HEK293T (cell line): Measurements from ENCODE around the gene PHC2.
A peak's percentile ranks its signal among the peaks of the same experiment; 100 is the strongest.

Experiments
- CTCF ChIA-PET: fragments of 350-600 bp; formaldehyde crosslinking; extraction: SDS; loops from one replicate; lab custom pipeline; 2021; ENCODE audit warnings: antibody characterized with exemption, inconsistent platforms; lab: Yijun Ruan, JAX
- POLR2A ChIA-PET: fragments of 350-600 bp; formaldehyde crosslinking; extraction: SDS; loops from one replicate; lab custom pipeline; 2020; ENCODE audit warnings: antibody characterized with exemption, inconsistent platforms; lab: Yijun Ruan, JAX
- DNase-seq: peaks from one replicate; pipeline ENCODE4 v3.0.0; 2012; ENCODE audit warnings: mixed read lengths; ENCODE audit errors: extremely low spot score
- ARNT ChIP-seq: fragments of 450-650 bp; IDR thresholded peaks from 2 replicates; pipeline ENCODE4 v1.6.1; 2017; ENCODE audit warnings: mild to moderate bottlenecking
- BHLHE40 ChIP-seq: fragments of 450-650 bp; IDR thresholded peaks from 2 replicates; pipeline ENCODE4 v1.6.1; 2016; ENCODE audit warnings: mild to moderate bottlenecking, moderate library complexity, borderline replicate concordance
- CTBP1 ChIP-seq: fragments of 450-650 bp; IDR thresholded peaks from 2 replicates; pipeline ENCODE4 v1.6.1; 2016; ENCODE audit warnings: borderline replicate concordance
- ELF4 ChIP-seq: fragments of 450-650 bp; IDR thresholded peaks from 2 replicates; pipeline ENCODE4 v1.6.1; 2017; ENCODE audit warnings: antibody characterized with exemption
- FOXA1 ChIP-seq: fragments of 450-650 bp; IDR thresholded peaks from 2 replicates; pipeline ENCODE4 v1.6.1; 2016; ENCODE audit warnings: mild to moderate bottlenecking
- FOXK2 ChIP-seq: fragments of 450-650 bp; IDR thresholded peaks from 2 replicates; pipeline ENCODE4 v1.6.1; 2016; ENCODE audit warnings: mild to moderate bottlenecking
- FOXM1 ChIP-seq: fragments of 450-650 bp; IDR thresholded peaks from 2 replicates; pipeline ENCODE4 v1.6.1; 2017; ENCODE audit warnings: mild to moderate bottlenecking, borderline replicate concordance
- HDGF ChIP-seq: fragments of 450-650 bp; IDR thresholded peaks from 2 replicates; pipeline ENCODE4 v1.6.1; 2017; ENCODE audit warnings: antibody characterized with exemption, borderline replicate concordance
- L3MBTL2 ChIP-seq: fragments of 450-650 bp; conservative IDR thresholded peaks from 2 replicates; pipeline ENCODE4 v1.6.1; 2016; ENCODE audit warnings: mild to moderate bottlenecking
- LEF1 ChIP-seq: fragments of 450-650 bp; IDR thresholded peaks from 2 replicates; pipeline ENCODE4 v1.6.1; 2017; ENCODE audit warnings: mild to moderate bottlenecking, borderline replicate concordance
- NFRKB ChIP-seq: fragments of 450-650 bp; IDR thresholded peaks from 2 replicates; pipeline ENCODE4 v1.6.1; 2016; ENCODE audit warnings: mild to moderate bottlenecking, moderate library complexity
- SP1 ChIP-seq: fragments of 450-650 bp; IDR thresholded peaks from 2 replicates; pipeline ENCODE4 v1.6.1; 2017
- SUZ12 ChIP-seq: fragments of 450-650 bp; IDR thresholded peaks from 2 replicates; pipeline ENCODE4 v1.6.1; 2016; ENCODE audit warnings: mild to moderate bottlenecking
- TARDBP ChIP-seq: fragments of 450-650 bp; IDR thresholded peaks from 2 replicates; pipeline ENCODE4 v1.6.1; 2016
- ZNF384 ChIP-seq: fragments of 450-650 bp; IDR thresholded peaks from 2 replicates; pipeline ENCODE4 v1.6.1; 2016
- TF ChIP-seq, protein P1 (sequence below): fragments of 450-650 bp; IDR thresholded peaks from 2 replicates; pipeline ENCODE4 v1.6.1; 2016

Gene PHC2

DNA sequence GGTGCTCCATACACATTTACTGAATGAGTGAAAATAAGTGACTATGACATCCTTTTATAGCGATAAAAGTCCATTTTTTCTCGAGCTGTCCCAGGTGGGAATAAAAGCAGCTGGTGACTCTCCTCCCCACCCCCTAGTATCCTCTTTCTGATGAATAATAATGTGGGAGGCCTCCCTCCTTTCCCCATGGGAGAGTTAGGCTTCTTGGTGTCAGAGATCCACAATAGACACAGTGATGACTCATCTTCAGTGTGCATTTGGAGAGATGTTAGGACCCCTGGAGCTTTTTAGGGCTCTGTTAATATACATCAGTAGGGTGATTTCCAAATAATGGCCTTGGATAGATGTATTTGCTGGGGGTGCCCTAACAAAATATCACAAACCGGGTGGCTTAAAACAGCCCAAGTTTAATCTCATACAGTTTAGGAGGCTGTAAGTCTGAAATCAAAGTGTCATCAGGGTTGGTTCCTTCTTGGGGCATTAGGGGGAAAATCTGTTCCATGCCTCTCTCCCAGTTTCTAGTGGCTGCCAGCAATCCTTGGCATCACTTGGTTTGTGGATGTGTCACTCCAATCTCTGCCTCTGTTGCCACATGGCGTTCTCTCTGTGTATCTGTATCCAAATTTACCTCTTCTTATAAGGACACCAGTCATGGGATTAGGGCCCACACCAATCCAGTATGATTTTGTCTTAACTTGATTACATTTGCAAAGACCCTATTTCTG is 4.4 kb upstream of the PHC2 start:
- DNase-seq: no peak
- POLR2A ChIA-PET: no interaction called here
- CTCF ChIA-PET: no interaction called here
- TF ChIP-seq FOXM1 (no peak), ELF4 (no peak), CTBP1 (no peak), SP1 (no peak), FOXK2 (no peak), ARNT (no peak), TARDBP (no peak), FOXA1 (no peak), BHLHE40 (no peak), SUZ12 (no peak), ZNF384 (no peak), NFRKB (no peak), L3MBTL2 (no peak), HDGF (no peak), LEF1 (no peak)
- TF ChIP-seq, protein P1, sequence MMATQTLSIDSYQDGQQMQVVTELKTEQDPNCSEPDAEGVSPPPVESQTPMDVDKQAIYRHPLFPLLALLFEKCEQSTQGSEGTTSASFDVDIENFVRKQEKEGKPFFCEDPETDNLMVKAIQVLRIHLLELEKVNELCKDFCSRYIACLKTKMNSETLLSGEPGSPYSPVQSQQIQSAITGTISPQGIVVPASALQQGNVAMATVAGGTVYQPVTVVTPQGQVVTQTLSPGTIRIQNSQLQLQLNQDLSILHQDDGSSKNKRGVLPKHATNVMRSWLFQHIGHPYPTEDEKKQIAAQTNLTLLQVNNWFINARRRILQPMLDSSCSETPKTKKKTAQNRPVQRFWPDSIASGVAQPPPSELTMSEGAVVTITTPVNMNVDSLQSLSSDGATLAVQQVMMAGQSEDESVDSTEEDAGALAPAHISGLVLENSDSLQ: no peak

DNA sequence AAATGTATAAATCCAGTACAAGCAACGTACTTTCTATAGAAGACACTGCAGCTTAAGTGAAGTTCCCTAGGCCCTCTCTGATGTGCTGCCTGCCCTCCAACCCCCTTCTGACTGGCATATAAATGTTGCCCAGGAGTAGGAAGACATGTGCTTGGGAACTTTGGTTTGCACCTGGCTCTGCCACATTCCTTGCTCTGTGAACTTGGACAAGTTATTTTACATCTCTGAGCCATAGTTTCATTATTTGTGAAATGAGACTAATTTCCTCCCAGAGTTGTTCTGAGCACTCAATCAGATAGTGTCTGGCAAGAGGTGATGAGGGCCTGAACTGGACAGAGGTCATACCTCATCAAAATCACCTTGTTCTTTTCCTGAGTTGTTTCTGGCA is 3.5 kb upstream of the PHC2 start:
- POLR2A ChIA-PET: no interaction called here
- no peak for DNase-seq
- CTCF ChIA-PET: interaction anchor here (1.5 kb wide), 1 partner anchor 139 kb away, joined by 3 read pairs; no protein-coding TSS in a partner anchor
- TF ChIP-seq FOXM1 (no peak), FOXK2 (no peak), ARNT (no peak), ELF4 (no peak), FOXA1 (no peak), BHLHE40 (no peak), CTBP1 (no peak), NFRKB (no peak), ZNF384 (no peak), SP1 (no peak), LEF1 (no peak), SUZ12 (no peak), L3MBTL2 (no peak), HDGF (no peak)
- TF ChIP-seq, protein P1: no peak

DNA sequence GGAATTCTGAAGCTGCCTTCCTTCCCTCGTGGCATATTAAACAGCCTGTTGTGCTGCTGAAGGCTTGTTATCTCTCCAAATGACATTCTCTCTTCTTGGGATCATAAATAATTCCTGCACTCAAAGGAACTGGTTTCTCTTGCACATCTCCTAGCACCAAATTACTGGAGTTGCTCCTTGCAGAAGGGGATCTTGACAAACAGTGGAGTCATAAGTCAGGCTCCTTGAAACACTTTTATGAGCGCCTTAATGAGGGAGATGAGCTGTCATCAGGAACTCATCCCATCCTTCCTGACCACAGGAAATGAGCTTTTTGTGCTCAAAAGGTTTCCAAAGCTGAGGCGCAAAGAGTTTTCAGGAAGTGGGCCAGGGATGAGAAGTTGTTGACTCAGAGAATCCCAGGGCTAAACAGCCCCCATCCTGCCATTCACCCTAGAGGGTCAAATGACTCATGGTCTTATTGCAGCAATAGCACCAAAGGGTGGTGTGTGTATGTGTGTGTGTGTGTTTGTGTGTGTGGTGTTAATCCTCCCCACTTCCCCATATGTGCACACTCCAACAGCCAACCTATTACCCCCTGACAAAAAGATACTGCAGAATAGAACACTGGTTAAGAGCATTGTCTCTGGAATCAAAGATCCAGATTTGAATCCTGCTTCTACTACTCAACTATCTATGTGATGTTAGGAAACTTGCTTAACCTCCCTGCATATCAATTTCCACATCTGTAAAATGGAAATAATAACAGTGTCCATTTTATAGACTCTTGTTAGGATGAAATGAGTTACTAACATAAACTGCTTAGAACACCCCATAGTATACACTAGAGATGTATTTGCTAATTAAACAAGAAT is 2.8 kb upstream of the PHC2 start:
- ChIA-PET CTCF (interaction anchor here (1.5 kb wide), 1 partner anchor 138 kb away, joined by 3 read pairs; no protein-coding TSS in a partner anchor), POLR2A (no interaction called here)
- no peak for DNase-seq
- TF ChIP-seq, protein P1: 0 out of 2 replicates have a peak, but pooled peaks have one; percentile 2
- no peak for TF ChIP-seq SP1

DNA sequence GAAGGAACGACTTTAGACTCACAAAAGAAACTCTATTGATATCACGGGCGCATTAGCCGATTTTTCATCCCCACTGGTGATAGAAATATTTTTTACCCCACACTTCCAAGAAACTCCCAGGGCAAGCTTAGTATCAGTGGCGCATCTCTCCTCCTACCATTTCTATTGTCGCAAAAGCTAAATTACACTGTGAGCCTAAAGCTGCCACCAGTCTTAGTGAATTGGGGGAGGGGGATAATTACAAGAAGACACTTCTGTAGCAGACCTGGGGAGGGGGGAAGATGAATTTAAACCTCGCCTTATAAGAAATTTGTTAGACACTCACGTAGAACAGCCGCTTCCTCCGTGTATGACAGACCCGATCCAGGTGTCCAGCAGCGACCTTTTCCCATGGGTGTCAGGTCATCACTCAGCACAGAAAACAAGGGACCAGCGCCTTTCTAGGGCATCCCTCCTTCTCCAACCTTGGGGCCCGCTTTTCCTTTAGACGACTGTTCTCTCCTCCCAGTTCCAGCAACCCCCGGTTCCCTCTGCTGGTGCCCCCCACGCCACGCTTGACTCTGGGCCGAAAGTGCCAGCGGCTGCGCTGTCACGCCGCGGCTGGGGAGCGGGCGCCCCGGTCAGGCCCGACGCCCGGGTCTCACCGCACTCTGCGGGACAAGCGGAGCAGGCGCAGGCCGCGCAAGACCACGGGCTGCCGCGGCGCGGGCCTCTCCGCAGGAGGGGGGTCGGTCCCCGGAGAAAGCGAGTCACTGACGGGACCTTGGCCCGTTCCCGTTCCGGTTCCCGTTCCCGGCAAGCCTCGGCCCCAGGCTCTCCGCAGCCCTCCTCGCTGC is 821 bp downstream of the PHC2 start:
- TF ChIP-seq ARNT: no peak
- TF ChIP-seq FOXM1: no peak
- no peak for TF ChIP-seq SUZ12
- TF ChIP-seq L3MBTL2: no peak
- no peak for TF ChIP-seq HDGF
- TF ChIP-seq FOXA1: no peak
- ChIA-PET CTCF (no interaction called here), POLR2A (no interaction called here)
- peak; percentile 65 for DNase-seq

DNA sequence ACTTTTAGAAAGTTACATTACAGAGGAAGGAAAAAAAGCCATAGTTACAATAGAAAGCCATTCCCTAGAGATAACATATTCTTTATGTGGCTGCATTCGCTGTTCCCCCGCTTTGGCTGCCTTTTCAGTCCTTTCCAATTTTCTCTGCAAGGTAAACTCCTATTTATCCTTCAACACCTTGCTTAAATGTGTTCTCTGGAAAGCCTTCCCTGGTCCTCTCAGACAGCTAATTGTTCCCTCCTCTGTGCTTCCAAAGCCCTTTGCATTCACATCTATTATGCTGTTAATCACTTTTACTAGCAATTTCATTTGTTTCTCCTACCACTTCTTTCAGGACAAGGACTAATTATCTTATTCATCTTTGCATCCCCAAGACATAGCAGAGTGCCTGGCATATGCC is 1.6 kb downstream of the PHC2 start:
- no peak for DNase-seq
- no peak for TF ChIP-seq L3MBTL2
- TF ChIP-seq ARNT: no peak
- TF ChIP-seq ELF4: no peak
- no peak for TF ChIP-seq FOXA1
- TF ChIP-seq CTBP1: no peak
- TF ChIP-seq SP1: no peak
- TF ChIP-seq, protein P1: no peak
- no peak for TF ChIP-seq FOXK2
- no peak for TF ChIP-seq BHLHE40
- no peak for TF ChIP-seq SUZ12
- TF ChIP-seq LEF1: no peak
- no peak for TF ChIP-seq TARDBP
- no peak for TF ChIP-seq NFRKB
- no peak for TF ChIP-seq ZNF384
- no peak for TF ChIP-seq HDGF
- no peak for TF ChIP-seq FOXM1
- POLR2A ChIA-PET: no interaction called here
- CTCF ChIA-PET: no interaction called here
